ENCODE measurements around the gene TTC22.

Gene TTC22

GRCh38 chr1:54834007-54834541 lies 33.0 kb upstream of the TTC22 start:
- no peak for DNase-seq (ENCODE audit: low read depth in 2 of 2, low spot score in 1 of 2)

DNA sequence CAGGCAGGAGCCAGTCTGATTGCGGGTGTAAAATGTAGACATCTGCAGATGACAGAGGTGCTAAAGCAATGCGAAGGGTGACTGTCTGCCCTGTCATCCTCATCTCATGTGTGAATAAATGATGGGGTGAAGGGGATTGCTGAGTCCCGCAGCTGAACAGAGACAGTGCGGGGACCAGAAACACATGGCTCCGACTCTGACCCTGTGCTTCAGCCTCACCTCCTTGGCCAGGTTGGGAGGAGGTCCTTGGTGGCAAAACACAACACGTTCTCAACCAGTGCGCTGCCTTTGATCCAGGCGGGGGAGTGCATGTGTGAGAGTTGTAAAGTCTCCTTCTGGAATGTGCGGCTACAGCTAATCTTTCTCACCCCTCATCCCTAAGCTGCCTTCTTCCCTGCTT lies 32.0 kb upstream of the TTC22 start:
- no peak for DNase-seq (ENCODE audit: low read depth in 2 of 2, low spot score in 1 of 2)

- DNase-seq (ENCODE audit: low read depth in 2 of 2, low spot score in 1 of 2) = no peak
Observed at GRCh38 chr1:54826226-54826816, 25.2 kb upstream of the TTC22 start.

DNA sequence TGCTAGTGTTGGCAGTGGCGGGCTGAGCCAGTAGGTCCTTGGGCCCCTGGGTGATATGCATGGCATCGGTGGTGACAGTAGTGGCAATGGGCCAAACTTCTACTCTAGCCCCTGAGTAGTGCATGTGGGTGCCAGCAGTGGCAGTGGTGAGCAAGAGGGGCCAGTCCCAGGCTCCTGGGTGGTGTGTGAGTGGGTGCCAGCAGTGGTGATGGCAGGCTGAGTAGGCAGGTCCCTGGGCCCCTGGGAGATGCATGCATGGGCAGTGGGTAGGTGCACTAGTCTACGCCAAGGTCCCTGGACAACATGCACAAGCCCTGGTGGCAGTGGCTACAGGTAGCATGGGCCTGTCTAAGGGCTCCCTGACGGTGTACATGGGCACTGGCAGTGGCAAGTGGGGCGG lies 24.6 kb upstream of the TTC22 start:
- DNase-seq (ENCODE audit: low read depth in 2 of 2, low spot score in 1 of 2) = no peak

DNA sequence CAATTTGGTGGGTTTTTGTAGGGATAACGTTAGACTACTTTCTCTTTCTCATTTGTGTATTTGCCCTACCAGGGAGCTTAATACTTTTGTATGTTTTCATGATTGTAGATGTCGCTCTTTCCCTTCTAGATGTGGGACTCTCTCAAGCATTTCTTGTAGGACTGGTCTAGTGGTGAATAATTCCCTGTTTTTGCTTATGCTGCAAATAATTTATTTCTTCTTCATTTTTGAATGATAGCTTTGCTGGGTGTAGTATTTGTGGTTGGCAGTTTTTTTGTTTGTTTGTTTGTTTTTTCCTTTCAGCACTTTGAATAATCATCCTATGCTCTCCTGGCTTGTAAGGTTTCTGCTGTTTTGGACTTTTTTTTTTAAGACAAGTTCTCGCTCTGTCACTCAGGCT lies 22.5 kb upstream of the TTC22 start:
- DNase-seq (ENCODE audit: low read depth in 2 of 2, low spot score in 1 of 2) = no peak

- no peak for DNase-seq (ENCODE audit: low read depth in 2 of 2, low spot score in 1 of 2)
Observed at GRCh38 chr1:54819733-54820132, 18.6 kb upstream of the TTC22 start.

DNA sequence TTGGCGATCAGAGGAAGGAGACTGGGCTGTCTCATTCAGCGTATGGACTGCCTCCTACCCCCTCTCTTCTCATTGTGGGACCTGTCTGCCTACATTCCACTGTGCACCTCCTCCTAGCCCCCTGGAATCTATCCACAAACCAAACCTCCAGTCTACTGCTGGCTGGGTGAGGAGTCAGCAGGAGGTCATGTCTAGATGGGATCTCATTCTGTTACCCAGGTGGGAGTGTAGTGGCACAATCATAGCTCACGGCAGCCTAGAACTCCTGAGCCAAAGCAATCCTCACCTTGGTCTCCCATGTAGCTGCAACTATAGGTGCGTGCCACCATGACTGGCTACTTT lies 18.0 kb upstream of the TTC22 start:
- DNase-seq (ENCODE audit: low read depth in 2 of 2, low spot score in 1 of 2) = no peak

GRCh38 chr1:54818461-54819194 lies 17.5 kb upstream of the TTC22 start:
- DNase-seq (ENCODE audit: low read depth in 2 of 2, low spot score in 1 of 2) = no peak

DNA sequence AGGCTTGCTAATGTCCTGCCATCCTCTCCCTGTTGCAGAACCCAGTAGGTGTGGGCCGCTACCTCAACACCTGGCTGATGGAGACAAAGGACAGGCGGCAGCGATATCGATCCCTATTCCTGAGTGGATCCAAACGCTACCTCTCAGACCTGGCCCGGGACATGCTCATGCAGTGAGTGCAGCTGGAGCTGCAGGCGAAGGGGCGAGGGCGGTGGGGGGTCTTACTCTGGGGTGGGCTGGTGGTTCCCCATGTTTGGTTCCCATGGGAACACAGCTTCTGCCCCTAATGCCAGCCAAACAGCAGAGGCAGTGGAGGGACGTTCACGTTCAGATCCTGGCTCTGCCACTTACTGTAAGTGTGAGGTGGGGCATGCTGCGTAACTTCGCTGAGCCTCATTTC lies 15.8 kb upstream of the TTC22 start:
- no peak for DNase-seq (ENCODE audit: low read depth in 2 of 2, low spot score in 1 of 2)

DNA sequence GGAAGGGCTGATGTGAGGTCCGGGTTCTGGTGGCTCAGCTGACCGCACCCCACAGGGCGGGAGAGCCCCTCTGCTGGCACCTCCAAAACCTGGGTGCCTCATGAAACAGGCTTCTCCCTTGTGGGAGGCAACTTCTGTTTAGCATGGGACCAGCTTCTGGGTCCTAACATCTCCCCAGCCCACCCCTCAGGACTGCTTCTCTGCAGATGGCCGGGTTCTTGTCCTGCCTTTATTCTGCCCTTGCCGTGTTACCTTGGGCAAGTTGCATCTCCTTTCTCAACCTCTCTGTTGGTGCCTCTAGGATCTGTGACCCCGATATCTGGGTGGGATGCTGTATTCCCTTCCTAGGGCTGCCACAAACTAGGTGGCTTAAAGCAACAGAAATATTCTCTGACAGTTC lies 15.0 kb upstream of the TTC22 start:
- no peak for DNase-seq (ENCODE audit: low read depth in 2 of 2, low spot score in 1 of 2)

- DNase-seq (ENCODE audit: low read depth in 2 of 2, low spot score in 1 of 2) = no peak
Observed at GRCh38 chr1:54815086-54815876, 14.2 kb upstream of the TTC22 start.

DNA sequence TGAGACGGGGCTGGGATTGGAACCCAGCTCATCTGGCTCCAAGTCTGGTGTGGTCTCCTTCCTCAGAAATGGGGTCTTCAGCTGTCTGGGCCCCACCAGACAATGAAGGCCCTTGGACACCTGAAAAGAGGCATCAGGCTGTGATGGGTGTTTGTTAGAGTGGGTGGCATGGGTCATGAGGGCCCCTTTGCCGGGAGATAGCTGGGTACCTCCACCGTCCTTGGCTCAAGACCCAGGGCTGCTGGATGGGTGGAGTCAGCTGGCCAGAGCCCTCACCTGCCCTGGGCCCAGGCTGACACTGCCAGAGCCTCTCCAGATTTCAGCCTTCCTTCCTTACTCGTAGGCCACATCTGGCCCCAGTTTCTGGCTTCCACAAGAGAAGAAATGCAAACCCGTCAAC lies 13.4 kb upstream of the TTC22 start:
- no peak for DNase-seq (ENCODE audit: low read depth in 2 of 2, low spot score in 1 of 2)

- no peak for DNase-seq (ENCODE audit: low read depth in 2 of 2, low spot score in 1 of 2)
Observed at GRCh38 chr1:54814126-54814498, 13.0 kb upstream of the TTC22 start.

DNA sequence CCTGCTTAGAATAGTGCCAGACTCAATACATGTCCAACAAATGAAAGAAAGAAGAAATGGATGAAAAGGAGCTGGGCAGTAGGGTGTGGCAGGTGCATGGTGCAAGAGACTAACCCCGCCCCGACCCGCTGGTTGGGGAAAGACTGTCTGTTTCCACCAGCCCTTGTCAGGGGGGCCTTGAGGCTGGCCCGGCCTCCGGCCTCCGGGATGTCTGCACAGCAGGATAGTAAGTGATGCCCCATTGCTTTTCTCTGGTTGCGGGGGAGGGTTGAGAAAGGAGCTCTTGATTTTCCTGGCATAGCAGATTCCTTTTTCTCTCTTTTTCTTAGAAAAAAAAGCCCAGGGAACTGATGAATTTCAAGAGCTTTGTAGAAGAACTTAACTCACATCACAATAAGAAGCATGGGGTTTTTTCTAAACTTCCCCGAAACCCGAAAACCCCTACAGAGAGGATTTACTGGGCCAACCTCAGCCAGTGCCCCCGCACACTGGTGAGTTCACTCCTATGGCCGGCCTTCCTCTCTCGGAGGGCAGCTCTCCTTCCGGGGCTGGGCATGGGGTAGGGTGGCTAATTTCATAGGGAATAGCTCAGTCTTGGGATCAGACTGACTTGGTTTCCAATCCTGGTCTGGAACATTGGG lies 12.5 kb upstream of the TTC22 start:
- DNase-seq (ENCODE audit: low read depth in 2 of 2, low spot score in 1 of 2) = no peak

DNA sequence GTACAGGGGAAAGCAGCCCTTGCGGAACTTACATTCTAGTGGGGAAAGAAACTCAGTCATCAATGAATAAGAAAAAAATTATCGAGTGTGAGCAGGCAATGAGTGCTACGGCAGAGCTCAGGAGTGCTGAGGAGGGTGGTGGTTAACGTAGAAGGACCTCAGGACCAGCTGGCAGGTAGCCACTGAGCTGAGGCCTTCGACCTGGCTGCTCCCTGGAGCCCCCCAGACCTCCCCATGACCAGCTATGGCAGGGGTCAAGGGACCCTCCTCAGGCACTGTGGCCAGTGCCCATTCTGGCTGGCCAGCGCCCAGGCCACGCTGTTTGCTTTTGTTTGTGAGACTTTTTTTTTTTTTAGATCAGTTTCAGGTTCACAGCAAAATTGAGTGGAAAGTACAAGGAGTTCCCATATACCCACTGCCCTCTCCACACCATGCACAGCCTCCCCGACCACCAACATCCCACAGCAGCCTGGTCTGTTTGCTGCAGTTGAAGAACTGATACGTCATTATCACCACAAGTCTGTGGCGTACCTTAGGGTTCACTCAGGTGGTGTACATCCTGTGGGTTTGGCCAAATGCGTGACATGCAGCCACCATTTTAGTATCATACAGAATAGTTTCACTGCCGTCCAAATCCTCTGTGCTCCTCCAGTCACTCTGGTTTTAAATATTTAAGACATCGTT lies 11.8 kb upstream of the TTC22 start:
- no peak for DNase-seq (ENCODE audit: low read depth in 2 of 2, low spot score in 1 of 2)

DNA sequence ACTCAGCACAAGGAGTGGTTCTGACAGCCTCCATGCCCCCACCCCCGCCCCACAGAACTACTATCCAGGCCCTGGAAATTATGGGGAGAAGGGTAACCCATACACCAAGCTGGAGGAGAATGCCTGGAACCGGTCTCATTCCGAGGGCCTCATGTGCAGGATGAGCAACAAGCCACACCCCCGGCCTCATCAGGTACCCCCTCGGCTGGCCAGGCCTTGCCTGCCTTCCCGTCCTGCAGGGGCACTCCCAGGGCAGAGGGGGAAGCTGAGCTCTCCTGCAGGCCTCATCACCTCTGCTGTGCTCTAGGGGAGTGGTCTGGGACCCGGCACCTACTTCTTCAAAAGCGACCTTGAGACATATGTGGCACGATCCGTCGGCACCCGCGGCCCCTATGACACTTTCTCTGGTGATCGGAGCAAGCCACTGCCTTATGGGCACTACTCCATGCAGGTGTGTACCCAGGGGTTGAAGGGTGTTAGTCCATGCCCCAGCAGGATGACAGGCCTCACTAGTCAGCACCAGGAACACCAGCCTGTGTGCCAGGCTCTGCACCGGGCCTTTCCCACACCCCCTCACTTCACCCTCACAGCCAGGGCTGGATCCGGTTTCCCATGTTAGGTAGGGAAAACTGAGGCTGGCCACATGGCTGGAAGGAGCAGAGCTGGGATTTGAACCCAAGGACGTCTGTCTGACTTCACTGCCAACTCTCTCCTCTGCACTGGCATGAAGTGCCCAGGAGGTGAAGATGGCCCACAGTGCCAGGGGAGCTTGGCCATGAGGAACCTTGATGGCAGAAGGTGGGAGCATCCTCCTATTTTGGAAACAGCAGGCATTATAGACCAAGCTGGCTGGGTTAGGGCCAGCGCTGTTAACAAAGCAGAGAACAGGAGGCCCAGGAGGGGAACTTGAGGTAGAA lies 10.9 kb upstream of the TTC22 start:
- no peak for DNase-seq (ENCODE audit: low read depth in 2 of 2, low spot score in 1 of 2)

GRCh38 chr1:54811066-54811465 lies 9.9 kb upstream of the TTC22 start:
- no peak for DNase-seq (ENCODE audit: low read depth in 2 of 2, low spot score in 1 of 2)

- peak; percentile 7 to 41 for DNase-seq (ENCODE audit: low read depth in 2 of 2, low spot score in 1 of 2)
Observed at GRCh38 chr1:54810153-54810942, 9.2 kb upstream of the TTC22 start.

GRCh38 chr1:54809496-54810074 lies 8.5 kb upstream of the TTC22 start:
- no peak for DNase-seq (ENCODE audit: low read depth in 2 of 2, low spot score in 1 of 2)
